Measurements from ENCODE around the gene UGT2A1. TPM values are rescaled to one million over a fixed set of nuclear protein-coding genes. Genes with fewer than 3 reads are reported as not detected.
A peak's percentile ranks its signal among the peaks of the same experiment; 100 is the strongest.
"Not testable (repeated sequence)": the region's sequence is repeated elsewhere in the genome, so short reads cannot be mapped to it uniquely, and the experiment has no call there.

Gene UGT2A1
- total and polyA plus RNA-seq, 2 donors from 2014 or later: 2.4 TPM; not detected in 1

DNA sequence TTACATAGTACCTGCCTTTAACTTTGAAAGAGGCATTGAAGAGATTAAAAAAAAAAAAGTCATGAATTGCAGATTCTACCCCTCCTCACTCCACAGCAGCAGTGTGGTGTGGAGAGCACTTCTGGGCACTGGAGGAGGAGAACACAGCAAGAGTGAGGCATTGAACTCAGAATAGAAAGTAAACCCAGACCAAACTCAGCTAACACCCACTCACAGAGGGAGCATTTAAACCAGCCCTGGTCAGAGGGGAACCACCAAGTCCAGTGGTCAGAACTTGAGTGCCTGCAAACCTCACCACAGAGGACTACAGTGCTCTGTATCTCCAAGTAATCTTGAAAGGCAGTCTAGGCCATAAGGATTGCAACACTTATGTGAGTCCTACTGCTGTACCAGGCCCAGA lies 15.6 kb upstream of the UGT2A1 start:
- H3K27ac ChIP-seq (ENCODE audit: low read depth in 2 of 2, low read length in 2 of 2): no peak overlapping the region
- FAIRE-seq (no peak), DNase-seq (no peak)
- no peaks in the 10 kb centered on the region for H3K9me3 ChIP-seq (ENCODE audit: control insufficient read depth in 2 of 3, insufficient read depth in 1 of 3, low read length in 3 of 3)
- H3K4me3 ChIP-seq (ENCODE audit: low read length in 3 of 3): no peak overlapping the region
- no peak overlapping the region for H3K9ac ChIP-seq (ENCODE audit: low read length in 3 of 3)
- no peaks in the 10 kb centered on the region for H3K27me3 ChIP-seq (ENCODE audit: control insufficient read depth, insufficient read depth, low read length)
- intact Hi-C loops (cut with DNase I): no loop called here
- no peaks in the 10 kb centered on the region for H3K36me3 ChIP-seq (ENCODE audit: control insufficient read depth in 2 of 3, insufficient read depth in 3 of 3, low read length in 3 of 3)
- TF ChIP-seq, protein P1, sequence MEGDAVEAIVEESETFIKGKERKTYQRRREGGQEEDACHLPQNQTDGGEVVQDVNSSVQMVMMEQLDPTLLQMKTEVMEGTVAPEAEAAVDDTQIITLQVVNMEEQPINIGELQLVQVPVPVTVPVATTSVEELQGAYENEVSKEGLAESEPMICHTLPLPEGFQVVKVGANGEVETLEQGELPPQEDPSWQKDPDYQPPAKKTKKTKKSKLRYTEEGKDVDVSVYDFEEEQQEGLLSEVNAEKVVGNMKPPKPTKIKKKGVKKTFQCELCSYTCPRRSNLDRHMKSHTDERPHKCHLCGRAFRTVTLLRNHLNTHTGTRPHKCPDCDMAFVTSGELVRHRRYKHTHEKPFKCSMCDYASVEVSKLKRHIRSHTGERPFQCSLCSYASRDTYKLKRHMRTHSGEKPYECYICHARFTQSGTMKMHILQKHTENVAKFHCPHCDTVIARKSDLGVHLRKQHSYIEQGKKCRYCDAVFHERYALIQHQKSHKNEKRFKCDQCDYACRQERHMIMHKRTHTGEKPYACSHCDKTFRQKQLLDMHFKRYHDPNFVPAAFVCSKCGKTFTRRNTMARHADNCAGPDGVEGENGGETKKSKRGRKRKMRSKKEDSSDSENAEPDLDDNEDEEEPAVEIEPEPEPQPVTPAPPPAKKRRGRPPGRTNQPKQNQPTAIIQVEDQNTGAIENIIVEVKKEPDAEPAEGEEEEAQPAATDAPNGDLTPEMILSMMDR (IDR thresholded peaks at IDR 0.05; ENCODE audit: borderline replicate concordance, extremely low read depth, insufficient read depth): no peak
- no peaks in the 10 kb centered on the region for H3K4me1 ChIP-seq (ENCODE audit: control insufficient read depth in 2 of 3, insufficient read depth in 2 of 3, low read depth in 1 of 3, low read length in 3 of 3)

DNA sequence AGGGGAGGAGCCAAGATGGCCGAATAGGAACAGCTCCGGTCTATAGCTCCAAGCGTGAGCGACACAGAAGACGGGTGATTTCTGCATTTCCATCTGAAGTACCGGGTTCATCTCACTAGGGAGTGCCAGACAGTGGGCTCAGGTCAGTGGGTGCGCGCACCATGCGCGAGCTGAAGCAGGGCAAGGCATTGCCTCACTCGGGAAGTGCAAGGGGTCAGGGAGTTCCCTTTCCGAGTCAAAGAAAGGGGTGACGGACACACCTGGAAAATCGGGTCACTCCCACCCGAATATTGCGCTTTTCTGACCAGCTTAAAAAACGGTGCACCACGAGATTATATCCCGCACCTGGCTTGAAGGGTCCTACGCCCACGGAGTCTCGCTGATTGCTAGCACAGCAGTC lies 11.0 kb upstream of the UGT2A1 start:
- FAIRE-seq; H3K4me1 ChIP-seq (ENCODE audit: control insufficient read depth in 2 of 3, insufficient read depth in 2 of 3, low read depth in 1 of 3, low read length in 3 of 3); intact Hi-C loops (cut with DNase I); H3K9me3 ChIP-seq (ENCODE audit: control insufficient read depth in 2 of 3, insufficient read depth in 1 of 3, low read length in 3 of 3); DNase-seq; H3K27me3 ChIP-seq (ENCODE audit: control insufficient read depth, insufficient read depth, low read length); H3K27ac ChIP-seq (ENCODE audit: low read depth in 2 of 2, low read length in 2 of 2); H3K4me3 ChIP-seq (ENCODE audit: low read length in 3 of 3); H3K9ac ChIP-seq (ENCODE audit: low read length in 3 of 3); H3K36me3 ChIP-seq (ENCODE audit: control insufficient read depth in 2 of 3, insufficient read depth in 3 of 3, low read length in 3 of 3): not testable (repeated sequence)

DNA sequence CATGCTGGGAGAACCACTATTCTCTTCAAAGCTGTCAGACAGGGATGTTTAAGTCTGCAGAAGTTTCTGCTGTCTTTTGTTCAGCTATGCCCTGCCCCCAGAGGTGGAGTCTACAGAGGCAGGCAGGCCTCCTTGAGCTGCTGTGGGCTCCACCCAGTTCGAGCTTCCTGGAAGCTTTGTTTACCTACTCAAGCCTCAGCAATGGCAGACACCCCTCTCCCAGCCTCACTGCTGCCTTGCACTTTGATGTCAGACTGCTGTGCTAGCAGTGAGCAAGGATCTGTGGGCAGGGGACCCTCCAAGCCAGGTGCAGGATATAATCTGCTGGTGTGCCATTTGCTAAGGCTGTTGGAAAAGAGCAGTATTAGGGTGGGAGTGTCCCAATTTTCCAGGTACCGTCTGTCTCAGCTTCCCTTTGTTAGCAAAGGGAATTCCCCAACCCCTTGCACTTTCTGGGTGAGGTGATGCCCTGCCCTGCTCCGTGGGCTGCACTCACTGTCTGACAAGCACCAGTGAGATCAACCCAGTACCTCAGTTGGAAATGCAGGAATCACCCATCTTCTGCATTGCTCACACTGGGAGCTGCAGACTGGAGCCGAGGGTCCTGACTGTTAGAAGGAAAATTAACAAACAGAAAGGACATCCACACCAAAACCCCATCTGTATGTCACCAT lies 8.2 kb upstream of the UGT2A1 start:
- H3K9me3 ChIP-seq (ENCODE audit: control insufficient read depth in 2 of 3, insufficient read depth in 1 of 3, low read length in 3 of 3); DNase-seq; H3K27me3 ChIP-seq (ENCODE audit: control insufficient read depth, insufficient read depth, low read length); H3K9ac ChIP-seq (ENCODE audit: low read length in 3 of 3); intact Hi-C loops (cut with DNase I); H3K27ac ChIP-seq (ENCODE audit: low read depth in 2 of 2, low read length in 2 of 2); H3K36me3 ChIP-seq (ENCODE audit: control insufficient read depth in 2 of 3, insufficient read depth in 3 of 3, low read length in 3 of 3); H3K4me1 ChIP-seq (ENCODE audit: control insufficient read depth in 2 of 3, insufficient read depth in 2 of 3, low read depth in 1 of 3, low read length in 3 of 3); H3K4me3 ChIP-seq (ENCODE audit: low read length in 3 of 3); FAIRE-seq: not testable (repeated sequence)

DNA sequence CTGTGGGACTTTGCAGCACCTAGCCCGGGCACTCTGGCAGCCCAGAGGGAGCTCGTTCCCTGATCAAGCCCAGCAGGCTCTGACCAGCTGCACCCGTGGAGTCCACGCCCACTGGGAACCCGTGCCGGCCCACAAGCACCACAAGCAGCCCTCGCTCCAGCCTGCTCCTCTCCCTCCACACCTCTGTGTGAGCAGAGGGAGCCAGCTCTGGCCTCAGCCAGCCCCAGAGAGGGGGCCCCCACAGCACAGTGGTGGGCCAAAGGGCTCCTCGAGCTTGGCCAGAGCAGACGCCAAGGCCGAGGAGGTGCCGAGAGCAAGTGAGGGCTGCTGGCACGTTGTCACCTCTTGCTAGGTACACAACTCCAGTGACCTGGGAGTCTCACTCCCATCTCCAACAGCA lies 5.1 kb upstream of the UGT2A1 start:
- TF ChIP-seq, protein P1 (IDR thresholded peaks at IDR 0.05; ENCODE audit: borderline replicate concordance, extremely low read depth, insufficient read depth): no peak
- no peaks in the 10 kb centered on the region for H3K27me3 ChIP-seq (ENCODE audit: control insufficient read depth, insufficient read depth, low read length)
- no peaks in the 10 kb centered on the region for H3K4me1 ChIP-seq (ENCODE audit: control insufficient read depth in 2 of 3, insufficient read depth in 2 of 3, low read depth in 1 of 3, low read length in 3 of 3)
- FAIRE-seq (no peak), DNase-seq (peak in 1 of 5 donors; percentile 45)
- H3K36me3 ChIP-seq (ENCODE audit: control insufficient read depth in 2 of 3, insufficient read depth in 3 of 3, low read length in 3 of 3): no peaks in the 10 kb centered on the region
- intact Hi-C loops (cut with DNase I): no loop called here
- no peak overlapping the region for H3K9ac ChIP-seq (ENCODE audit: low read length in 3 of 3)
- no peak overlapping the region for H3K4me3 ChIP-seq (ENCODE audit: low read length in 3 of 3)
- no peaks in the 10 kb centered on the region for H3K9me3 ChIP-seq (ENCODE audit: control insufficient read depth in 2 of 3, insufficient read depth in 1 of 3, low read length in 3 of 3)
- H3K27ac ChIP-seq (ENCODE audit: low read depth in 2 of 2, low read length in 2 of 2): no peak overlapping the region

Measured in kidney (tissue), 14 donors.